HG03097 (cell line): ENCODE results near the gene NRBP1.

ENCODE experiments used
- ATAC-seq: cut with Tn5 transposase; IDR thresholded peaks from one replicate; pipeline ENCODE4 v1.9.1; 2021; ENCODE audit not compliant: unreplicated experiment, low FRiP score

The NRBP1 gene

DNA sequence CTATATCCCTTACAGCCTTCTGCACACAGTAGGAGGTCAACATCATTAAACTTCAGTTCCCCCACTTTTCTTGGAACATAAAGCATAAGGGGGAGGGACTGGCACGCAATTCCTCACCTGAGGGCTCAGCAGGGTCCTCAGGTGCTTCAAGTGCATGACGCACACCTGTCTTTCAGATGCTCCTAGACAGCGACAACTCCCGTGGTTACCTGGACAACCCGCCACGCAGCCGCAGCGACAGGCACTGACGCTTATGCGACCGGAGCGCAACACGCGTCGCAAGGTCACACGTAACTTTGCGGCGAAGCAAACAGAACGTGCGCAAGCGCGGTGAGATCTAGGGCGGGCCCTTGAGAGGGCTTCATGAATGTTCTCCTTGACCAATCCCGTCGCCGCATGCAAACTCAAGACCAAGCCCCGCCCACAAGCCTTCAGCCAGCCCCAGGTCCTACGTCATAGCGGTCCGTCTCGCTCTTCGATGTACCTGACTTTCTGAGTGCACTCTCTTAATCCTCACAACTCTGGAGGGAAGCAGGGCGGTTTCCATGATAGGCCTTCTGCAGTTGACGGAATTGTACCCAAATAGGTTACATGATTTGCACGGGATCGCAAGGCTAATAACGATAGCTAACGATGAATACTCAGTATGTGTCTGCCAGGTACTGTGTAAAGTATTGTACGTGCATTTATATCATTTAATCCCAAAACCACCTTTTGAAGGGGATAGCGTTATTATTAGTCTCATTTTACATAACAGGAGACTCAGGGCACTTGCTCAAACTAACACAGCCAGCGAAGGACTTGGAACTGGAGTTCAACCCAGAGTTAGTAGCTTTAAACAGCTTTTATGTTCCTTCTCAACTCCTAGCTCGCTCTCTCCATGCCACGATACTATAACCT is 61.3 kb downstream of the NRBP1 start, which contains the start of gene IFT172:
IFT172 (minus strand) TSS at position 246 of the 900 bp plus-strand sequence; CDS start at position 156, 90 bp downstream.
- peak; percentile 93 for ATAC-seq
